ENCODE results near the gene PSME3IP1.
"Not testable (repeated sequence)": the region's sequence is repeated elsewhere in the genome, so short reads cannot be mapped to it uniquely, and the experiment has no call there.

The PSME3IP1 gene

GRCh38 chr16:57125376-57125775, 60.5 kb downstream of the PSME3IP1 start:
- DNase-seq (ENCODE audit: low read depth in 3 of 3): no peak

- no peak for DNase-seq (ENCODE audit: low read depth in 3 of 3)
These were observed 61.7 kb downstream of the PSME3IP1 start for GRCh38 chr16:57123974-57124674.

GRCh38 chr16:57123216-57123973, 62.4 kb downstream of the PSME3IP1 start:
- no peak for DNase-seq (ENCODE audit: low read depth in 3 of 3)

GRCh38 chr16:57118461-57119084, 67.3 kb downstream of the PSME3IP1 start:
- DNase-seq (ENCODE audit: low read depth in 3 of 3): no peak

GRCh38 chr16:57115514-57116182, 70.2 kb downstream of the PSME3IP1 start:
- no peak for DNase-seq (ENCODE audit: low read depth in 3 of 3)

GRCh38 chr16:57115168-57115513, 70.7 kb downstream of the PSME3IP1 start:
- no peak for DNase-seq (ENCODE audit: low read depth in 3 of 3)

GRCh38 chr16:57113664-57114063, 72.2 kb downstream of the PSME3IP1 start:
- no peak for DNase-seq (ENCODE audit: low read depth in 3 of 3)

GRCh38 chr16:57113042-57113453, 72.8 kb downstream of the PSME3IP1 start:
- DNase-seq (ENCODE audit: low read depth in 3 of 3): no peak

- DNase-seq (ENCODE audit: low read depth in 3 of 3): no peak
These were observed 73.3 kb downstream of the PSME3IP1 start for GRCh38 chr16:57112403-57113041.

- no peak for DNase-seq (ENCODE audit: low read depth in 3 of 3)
These were observed 74.4 kb downstream of the PSME3IP1 start for GRCh38 chr16:57111420-57111819.

- no peak for DNase-seq (ENCODE audit: low read depth in 3 of 3)
These were observed 74.9 kb downstream of the PSME3IP1 start for GRCh38 chr16:57110937-57111336.

GRCh38 chr16:57109259-57110105, 76.4 kb downstream of the PSME3IP1 start:
- DNase-seq (ENCODE audit: low read depth in 3 of 3): not testable (repeated sequence)

GRCh38 chr16:57108432-57108831, 77.4 kb downstream of the PSME3IP1 start:
- no peak for DNase-seq (ENCODE audit: low read depth in 3 of 3)

GRCh38 chr16:57107321-57107922, 78.4 kb downstream of the PSME3IP1 start:
- DNase-seq (ENCODE audit: low read depth in 3 of 3): no peak

- no peak for DNase-seq (ENCODE audit: low read depth in 3 of 3)
These were observed 79.1 kb downstream of the PSME3IP1 start for GRCh38 chr16:57106767-57107166.

GRCh38 chr16:57105184-57105583, 80.7 kb downstream of the PSME3IP1 start:
- DNase-seq (ENCODE audit: low read depth in 3 of 3): no peak

GRCh38 chr16:57104706-57105105, 81.1 kb downstream of the PSME3IP1 start:
- no peak for DNase-seq (ENCODE audit: low read depth in 3 of 3)

GRCh38 chr16:57102888-57103851, 82.7 kb downstream of the PSME3IP1 start:
- no peak for DNase-seq (ENCODE audit: low read depth in 3 of 3)
